ENCODE measurements around the gene MTHFD2L. TPM values are rescaled to one million over a fixed set of nuclear protein-coding genes. Genes with fewer than 3 reads are reported as not detected.

The MTHFD2L gene
- total RNA-seq, result 1 to 10 TPM; 6.5 to 6.8 TPM

- Mint-ChIP-seq H3K4me1 (peaks cover 20% of the 10 kb centered on the region), H3K4me3 (peak within 1 kb of the TSS; percentile 88), H3K36me3 (peaks cover 12% of the 10 kb centered on the region), H3K27me3 (peaks cover 27% of the 10 kb centered on the region), H3K27ac (peak within 1 kb of the TSS; percentile 85), H3K9me3 (ENCODE audit: low read depth) (no peaks in the 10 kb centered on the region)
- DNase-seq, result peak; percentile 88
- CTCF ChIA-PET, result interaction anchor here (0.8 kb wide), 1 partner anchor 23 kb away, joined by 4 read pairs; no protein-coding TSS in a partner anchor
- ATAC-seq, result peak; percentile 99
Observed at GRCh38 chr4:74157561-74158465, at the start of gene MTHFD2L. Gene MTHFD2L (plus strand): TSS chr4:74158118. CDS start chr4:74158139, 21 bp downstream.

- Mint-ChIP-seq H3K4me3 (no peak overlapping the region), H3K36me3 (no peaks in the 10 kb centered on the region), H3K9me3 (ENCODE audit: low read depth) (no peaks in the 10 kb centered on the region), H3K27me3 (peaks cover 12% of the 10 kb centered on the region), H3K4me1 (no peaks in the 10 kb centered on the region), H3K27ac (no peak overlapping the region)
- DNase-seq (no peak), ATAC-seq (no peak)
- CTCF ChIA-PET, result no interaction called here
Observed at GRCh38 chr4:74108457-74109115, 49.3 kb upstream of the MTHFD2L start.

- DNase-seq (no peak), ATAC-seq (no peak)
- CTCF ChIA-PET, result no interaction called here
Observed at GRCh38 chr4:74109116-74109869, 48.6 kb upstream of the MTHFD2L start.

GRCh38 chr4:74109870-74110605 lies 47.9 kb upstream of the MTHFD2L start:
- no peaks in the 10 kb centered on the region for H3K9me3 Mint-ChIP-seq (ENCODE audit: low read depth)
- CTCF ChIA-PET, result no interaction called here
- peaks cover 8% of the 10 kb centered on the region for H3K27me3 Mint-ChIP-seq
- no peaks in the 10 kb centered on the region for H3K36me3 Mint-ChIP-seq
- H3K4me1 Mint-ChIP-seq, result no peaks in the 10 kb centered on the region
- no peak overlapping the region for H3K27ac Mint-ChIP-seq
- DNase-seq (no peak), ATAC-seq (no peak)
- no peak overlapping the region for H3K4me3 Mint-ChIP-seq

More at GRCh38 chr4:74109116-74109869, 48.6 kb upstream of the MTHFD2L start:
- Mint-ChIP-seq H3K4me3 (no peak overlapping the region), H3K27ac (no peak overlapping the region), H3K27me3 (peaks cover 12% of the 10 kb centered on the region), H3K9me3 (ENCODE audit: low read depth) (no peaks in the 10 kb centered on the region), H3K4me1 (no peaks in the 10 kb centered on the region), H3K36me3 (no peaks in the 10 kb centered on the region)

GRCh38 chr4:74110670-74111069 lies 47.2 kb upstream of the MTHFD2L start:
- ATAC-seq (no peak), DNase-seq (no peak)
- Mint-ChIP-seq H3K27me3 (peaks cover 4% of the 10 kb centered on the region), H3K4me3 (no peak overlapping the region), H3K36me3 (no peaks in the 10 kb centered on the region), H3K4me1 (no peaks in the 10 kb centered on the region), H3K27ac (no peak overlapping the region), H3K9me3 (ENCODE audit: low read depth) (no peaks in the 10 kb centered on the region)
- CTCF ChIA-PET, result no interaction called here

- no peaks in the 10 kb centered on the region for H3K9me3 Mint-ChIP-seq (ENCODE audit: low read depth)
- H3K27me3 Mint-ChIP-seq, result no peaks in the 10 kb centered on the region
- H3K4me3 Mint-ChIP-seq, result no peak overlapping the region
- DNase-seq (no peak), ATAC-seq (no peak)
- CTCF ChIA-PET, result no interaction called here
- no peak overlapping the region for H3K27ac Mint-ChIP-seq
- H3K36me3 Mint-ChIP-seq, result no peaks in the 10 kb centered on the region
- no peaks in the 10 kb centered on the region for H3K4me1 Mint-ChIP-seq
Observed at GRCh38 chr4:74111306-74111975, 46.5 kb upstream of the MTHFD2L start.

- CTCF ChIA-PET, result no interaction called here
- ATAC-seq, result no peak
Observed at GRCh38 chr4:74111990-74112389, 45.9 kb upstream of the MTHFD2L start.

GRCh38 chr4:74112399-74113105 lies 45.4 kb upstream of the MTHFD2L start:
- H3K36me3 Mint-ChIP-seq, result no peaks in the 10 kb centered on the region
- no peak for ATAC-seq
- H3K27me3 Mint-ChIP-seq, result no peaks in the 10 kb centered on the region

More at GRCh38 chr4:74111990-74112389, 45.9 kb upstream of the MTHFD2L start:
- Mint-ChIP-seq H3K27me3 (no peaks in the 10 kb centered on the region), H3K4me3 (no peak overlapping the region), H3K9me3 (ENCODE audit: low read depth) (no peaks in the 10 kb centered on the region), H3K27ac (no peak overlapping the region), H3K4me1 (no peaks in the 10 kb centered on the region), H3K36me3 (no peaks in the 10 kb centered on the region)
- no peak for DNase-seq

GRCh38 chr4:74114234-74114633 lies 43.7 kb upstream of the MTHFD2L start:
- H3K36me3 Mint-ChIP-seq, result no peaks in the 10 kb centered on the region
- H3K4me3 Mint-ChIP-seq, result no peak overlapping the region
- ATAC-seq, result no peak
- no peaks in the 10 kb centered on the region for H3K9me3 Mint-ChIP-seq (ENCODE audit: low read depth)
- H3K4me1 Mint-ChIP-seq, result no peaks in the 10 kb centered on the region
- H3K27me3 Mint-ChIP-seq, result no peaks in the 10 kb centered on the region
- CTCF ChIA-PET, result no interaction called here
- no peak for DNase-seq
- H3K27ac Mint-ChIP-seq, result no peak overlapping the region

More at GRCh38 chr4:74112399-74113105, 45.4 kb upstream of the MTHFD2L start:
- DNase-seq, result no peak
- H3K27ac Mint-ChIP-seq, result no peak overlapping the region
- H3K4me3 Mint-ChIP-seq, result no peak overlapping the region
- H3K9me3 Mint-ChIP-seq (ENCODE audit: low read depth), result no peaks in the 10 kb centered on the region
- CTCF ChIA-PET, result no interaction called here
- H3K4me1 Mint-ChIP-seq, result no peaks in the 10 kb centered on the region

GRCh38 chr4:74117024-74117534 lies 40.8 kb upstream of the MTHFD2L start:
- Mint-ChIP-seq H3K4me1 (no peaks in the 10 kb centered on the region), H3K36me3 (no peaks in the 10 kb centered on the region), H3K27ac (no peak overlapping the region), H3K27me3 (no peaks in the 10 kb centered on the region), H3K9me3 (ENCODE audit: low read depth) (peaks cover under 1% of the 10 kb centered on the region), H3K4me3 (no peak overlapping the region)
- DNase-seq, result no peak
- no peak for ATAC-seq
- CTCF ChIA-PET, result no interaction called here

GRCh38 chr4:74118600-74119338 lies 39.1 kb upstream of the MTHFD2L start:
- Mint-ChIP-seq H3K27ac (no peak overlapping the region), H3K36me3 (no peaks in the 10 kb centered on the region), H3K4me3 (no peak overlapping the region), H3K4me1 (no peaks in the 10 kb centered on the region), H3K27me3 (no peaks in the 10 kb centered on the region), H3K9me3 (ENCODE audit: low read depth) (peaks cover 4% of the 10 kb centered on the region)
- CTCF ChIA-PET, result no interaction called here
- DNase-seq (no peak), ATAC-seq (no peak)
